GM13976 (cell line): ENCODE results near the gene CHPF2.

ENCODE experiments used
- DNase-seq: peaks from one replicate; pipeline ENCODE4 v3.0.0; 2012; ENCODE audit warnings: low spot score
- CTCF ChIP-seq: IDR thresholded peaks from 2 replicates; pipeline ENCODE4 v1.5.1; 2012; ENCODE audit warnings: borderline replicate concordance, mild to moderate bottlenecking; ENCODE audit not compliant: insufficient read depth; ENCODE audit errors: extremely low read depth, missing control alignments, control extremely low read depth
- in situ Hi-C: fragments of 300-500 bp; cut with MboI; formaldehyde crosslinking; loops from one replicate; pipeline ENCODE4 v1.12.0; 2022; ENCODE audit warnings: low sequenced_read_pairs, mixed read lengths, inconsistent platforms; ENCODE audit not compliant: unreplicated experiment

The CHPF2 gene

GRCh38 chr7:151225948-151226510 lies 6.3 kb upstream of the CHPF2 start:
- in situ Hi-C loops: no loop called here
- no peak for DNase-seq
- TF ChIP-seq CTCF: no peak

- in situ Hi-C loops: no loop called here
- no peak for DNase-seq
- TF ChIP-seq CTCF: no peak
These were observed 5.8 kb upstream of the CHPF2 start for GRCh38 chr7:151226560-151226874.

- in situ Hi-C loops: no loop called here
- no peak for TF ChIP-seq CTCF
- DNase-seq: peak; percentile 99
These were observed 5.2 kb upstream of the CHPF2 start, which contains the start of gene ABCF2 for GRCh38 chr7:151226875-151227782. Gene ABCF2 (minus strand): TSS chr7:151227205. CDS start chr7:151226458, 747 bp downstream.

- TF ChIP-seq CTCF: no peak
- DNase-seq: no peak
- in situ Hi-C loops: no loop called here
These were observed 4.0 kb upstream of the CHPF2 start for GRCh38 chr7:151228024-151228866.

GRCh38 chr7:151229249-151229648 lies 3.0 kb upstream of the CHPF2 start:
- in situ Hi-C loops: no loop called here
- no peak for TF ChIP-seq CTCF
- DNase-seq: no peak

- in situ Hi-C loops: no loop called here
- TF ChIP-seq CTCF: no peak
- DNase-seq: no peak
These were observed 1.2 kb upstream of the CHPF2 start for GRCh38 chr7:151231080-151231479.
